Measurements from ENCODE around the gene ATP11B.

ATP11B gene

GRCh38 chr3:182905623-182906022 lies 112.3 kb downstream of the ATP11B start (continued):
- TF ChIP-seq ZNF16 (tag by site-specific recombination; IDR thresholded peaks at IDR 0.05; ENCODE audit: low read depth), result no peak
- TF ChIP-seq BCL11A (tag by site-specific recombination; IDR thresholded peaks at IDR 0.05; ENCODE audit: low read depth), result no peak

GRCh38 chr3:182906036-182906435 lies 112.7 kb downstream of the ATP11B start:
- TF ChIP-seq ZBTB48 (tag by site-specific recombination; IDR thresholded peaks at IDR 0.05) (no peak), ZNF324 (tag by site-specific recombination; IDR thresholded peaks at IDR 0.05) (no peak)
- Histone ChIP-seq H3K27ac (ENCODE audit: extremely low read depth, low read depth, low read length) (no peak overlapping the region), H3K4me1 (ENCODE audit: control insufficient read depth, insufficient read depth, low read length) (no peaks in the 10 kb centered on the region), H3K4me3 (ENCODE audit: low read depth, low read length) (no peak overlapping the region), H3K9me3 (ENCODE audit: control insufficient read depth, insufficient read depth, low read depth, low read length) (no peaks in the 10 kb centered on the region), H3K36me3 (ENCODE audit: control insufficient read depth in 2 of 2, insufficient read depth in 1 of 2, low read length in 2 of 2) (peaks cover 0 to 22% of the 10 kb centered on the region in 2 experiments; a peak in 2 of 3 replicates)
- ChIA-PET POLR2A (no interaction called here), CTCF (no interaction called here)

GRCh38 chr3:182908471-182908870 lies 115.2 kb downstream of the ATP11B start:
- Histone ChIP-seq H3K36me3 (ENCODE audit: control insufficient read depth in 2 of 2, insufficient read depth in 1 of 2, low read length in 2 of 2) (peaks cover 0 to 15% of the 10 kb centered on the region in 2 experiments; a peak in 2 of 3 replicates), H3K9me3 (ENCODE audit: control insufficient read depth, insufficient read depth, low read depth, low read length) (no peaks in the 10 kb centered on the region), H3K4me3 (ENCODE audit: low read depth, low read length) (no peak overlapping the region), H3K4me1 (ENCODE audit: control insufficient read depth, insufficient read depth, low read length) (no peaks in the 10 kb centered on the region), H3K27ac (ENCODE audit: extremely low read depth, low read depth, low read length) (no peak overlapping the region)
- POLR2A ChIA-PET, result no interaction called here
- no peak for TF ChIP-seq ZNF423 (tag by site-specific recombination; IDR thresholded peaks at IDR 0.05)
- no peak for TF ChIP-seq REST (tag by site-specific recombination; IDR thresholded peaks at IDR 0.05)
- no peak for TF ChIP-seq ZSCAN4 (tag by site-specific recombination; IDR thresholded peaks at IDR 0.05)
- no peak for TF ChIP-seq ZNF501 (tag by site-specific recombination; IDR thresholded peaks at IDR 0.05)
- TF ChIP-seq ZNF175 (tag by site-specific recombination; IDR thresholded peaks at IDR 0.05), result no peak
- TF ChIP-seq ZNF211 (tag by site-specific recombination; IDR thresholded peaks at IDR 0.05; ENCODE audit: low read depth), result no peak
- CTCF ChIA-PET, result interaction anchor here (0.8 to 1.2 kb wide), 2 partner anchors 10 to 13 kb away, joined by 3 to 4 read pairs; no protein-coding TSS in a partner anchor

GRCh38 chr3:182909318-182910040 lies 116.2 kb downstream of the ATP11B start:
- Histone ChIP-seq H3K4me1 (ENCODE audit: control insufficient read depth, insufficient read depth, low read length) (no peaks in the 10 kb centered on the region), H3K27ac (ENCODE audit: extremely low read depth, low read depth, low read length) (no peak overlapping the region), H3K9me3 (ENCODE audit: control insufficient read depth, insufficient read depth, low read depth, low read length) (no peaks in the 10 kb centered on the region), H3K36me3 (ENCODE audit: control insufficient read depth in 2 of 2, insufficient read depth in 1 of 2, low read length in 2 of 2) (peaks cover 0 to 15% of the 10 kb centered on the region in 2 experiments; a peak in 2 of 3 replicates), H3K4me3 (ENCODE audit: low read depth, low read length) (no peak overlapping the region)
- ChIA-PET POLR2A (no interaction called here), CTCF (interaction anchor here (0.5 to 1.2 kb wide), 10 partner anchors 12 to 734 kb away, joined by 3 to 6 read pairs (median 3); no protein-coding TSS in a partner anchor)
- TF ChIP-seq SP7 (tag by site-specific recombination; IDR thresholded peaks at IDR 0.05) (no peak), PRDM1 (tag by site-specific recombination; IDR thresholded peaks at IDR 0.05) (0 out of 2 replicates have a peak, but pooled peaks have one; percentile 25), ZNF654 (tag by site-specific recombination; IDR thresholded peaks at IDR 0.05; ENCODE audit: low read depth) (peak; percentile 44), ZFHX2 (tag by site-specific recombination; conservative IDR thresholded peaks at IDR 0.05) (0 out of 2 replicates have a peak, but pooled peaks have one; percentile 15), ZNF660 (tag by site-specific recombination; IDR thresholded peaks at IDR 0.05) (0 out of 2 replicates have a peak, but pooled peaks have one; percentile 14)

Data from HEK293 (cell line).